DND-41 (cell line): ENCODE measurements around the gene SLC38A3.

Experiments
- EZH2 ChIP-seq: IDR thresholded peaks from 3 replicates; pipeline ENCODE4 v1.6.1; 2012; ENCODE audit warnings: borderline replicate concordance, low read depth, mild to moderate bottlenecking, moderate library complexity, low read length, inconsistent platforms; ENCODE audit not compliant: severe bottlenecking
- TF ChIP-seq, protein P1 (sequence below): IDR thresholded peaks from 2 replicates; pipeline ENCODE4 v1.5.1; 2012; ENCODE audit warnings: borderline replicate concordance, low read length, moderate library complexity, mild to moderate bottlenecking; ENCODE audit not compliant: poor library complexity, severe bottlenecking; ENCODE audit errors: extremely low read depth

DNA sequence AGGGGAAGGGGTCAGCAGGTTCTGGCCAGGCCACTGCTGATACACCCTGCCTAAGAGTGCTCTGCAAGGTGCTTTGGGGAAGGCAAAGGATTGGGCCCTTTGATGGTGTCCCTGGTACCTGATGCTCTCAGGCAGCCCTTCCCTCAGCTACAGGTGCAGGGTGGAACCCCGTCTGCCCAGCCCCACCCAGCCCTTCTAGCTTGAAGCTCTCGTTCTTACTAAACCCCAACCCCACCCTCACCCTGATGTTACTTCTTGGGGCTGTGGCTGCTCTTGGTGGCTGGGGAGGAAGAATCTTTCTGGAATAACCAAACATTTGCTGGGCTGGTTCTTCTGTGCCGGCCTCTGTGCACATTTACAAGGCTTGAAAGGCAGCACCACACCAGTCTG, 37.3 kb downstream of the SLC38A3 start:
- TF ChIP-seq, protein P1, sequence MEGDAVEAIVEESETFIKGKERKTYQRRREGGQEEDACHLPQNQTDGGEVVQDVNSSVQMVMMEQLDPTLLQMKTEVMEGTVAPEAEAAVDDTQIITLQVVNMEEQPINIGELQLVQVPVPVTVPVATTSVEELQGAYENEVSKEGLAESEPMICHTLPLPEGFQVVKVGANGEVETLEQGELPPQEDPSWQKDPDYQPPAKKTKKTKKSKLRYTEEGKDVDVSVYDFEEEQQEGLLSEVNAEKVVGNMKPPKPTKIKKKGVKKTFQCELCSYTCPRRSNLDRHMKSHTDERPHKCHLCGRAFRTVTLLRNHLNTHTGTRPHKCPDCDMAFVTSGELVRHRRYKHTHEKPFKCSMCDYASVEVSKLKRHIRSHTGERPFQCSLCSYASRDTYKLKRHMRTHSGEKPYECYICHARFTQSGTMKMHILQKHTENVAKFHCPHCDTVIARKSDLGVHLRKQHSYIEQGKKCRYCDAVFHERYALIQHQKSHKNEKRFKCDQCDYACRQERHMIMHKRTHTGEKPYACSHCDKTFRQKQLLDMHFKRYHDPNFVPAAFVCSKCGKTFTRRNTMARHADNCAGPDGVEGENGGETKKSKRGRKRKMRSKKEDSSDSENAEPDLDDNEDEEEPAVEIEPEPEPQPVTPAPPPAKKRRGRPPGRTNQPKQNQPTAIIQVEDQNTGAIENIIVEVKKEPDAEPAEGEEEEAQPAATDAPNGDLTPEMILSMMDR, result no peak
- no peak for TF ChIP-seq EZH2
